HEK293 (cell line): ENCODE data around the gene CTSD.

ENCODE experiments used
- KLF9 ChIP-seq: fragments of 450-650 bp; formaldehyde crosslinking; IDR thresholded peaks from 2 replicates; pipeline ENCODE4 v1.5.1; 2016; ENCODE audit warnings: missing biosample characterization, missing genetic modification characterization, low read depth
- OVOL3 ChIP-seq: fragments of 450-650 bp; formaldehyde crosslinking; IDR thresholded peaks from 2 replicates; pipeline ENCODE4 v1.5.1; 2016; ENCODE audit warnings: missing biosample characterization, missing genetic modification characterization
- SP2 ChIP-seq: fragments of 450-650 bp; formaldehyde crosslinking; IDR thresholded peaks from 2 replicates; pipeline ENCODE4 v1.5.1; 2016; ENCODE audit warnings: missing biosample characterization, missing genetic modification characterization
- TCF7L2 ChIP-seq: IDR thresholded peaks from 2 replicates; pipeline ENCODE4 v1.6.1; 2011; ENCODE audit warnings: low read depth, mild to moderate bottlenecking, inconsistent platforms, low read length, moderate library complexity, borderline replicate concordance
- ZBTB7A ChIP-seq: fragments of 450-650 bp; formaldehyde crosslinking; IDR thresholded peaks from 2 replicates; pipeline ENCODE4 v1.5.1; 2016; ENCODE audit warnings: low read depth, missing biosample characterization, missing genetic modification characterization
- ZFP3 ChIP-seq: fragments of 450-650 bp; formaldehyde crosslinking; IDR thresholded peaks from 2 replicates; pipeline ENCODE4 v1.5.1; 2016; ENCODE audit warnings: low read depth, missing biosample characterization, missing genetic modification characterization
- TF ChIP-seq, protein P1 (sequence below): fragments of 450-650 bp; formaldehyde crosslinking; IDR thresholded peaks from 2 replicates; pipeline ENCODE4 v1.5.1; 2016; ENCODE audit warnings: missing biosample characterization, missing genetic modification characterization

DNA sequence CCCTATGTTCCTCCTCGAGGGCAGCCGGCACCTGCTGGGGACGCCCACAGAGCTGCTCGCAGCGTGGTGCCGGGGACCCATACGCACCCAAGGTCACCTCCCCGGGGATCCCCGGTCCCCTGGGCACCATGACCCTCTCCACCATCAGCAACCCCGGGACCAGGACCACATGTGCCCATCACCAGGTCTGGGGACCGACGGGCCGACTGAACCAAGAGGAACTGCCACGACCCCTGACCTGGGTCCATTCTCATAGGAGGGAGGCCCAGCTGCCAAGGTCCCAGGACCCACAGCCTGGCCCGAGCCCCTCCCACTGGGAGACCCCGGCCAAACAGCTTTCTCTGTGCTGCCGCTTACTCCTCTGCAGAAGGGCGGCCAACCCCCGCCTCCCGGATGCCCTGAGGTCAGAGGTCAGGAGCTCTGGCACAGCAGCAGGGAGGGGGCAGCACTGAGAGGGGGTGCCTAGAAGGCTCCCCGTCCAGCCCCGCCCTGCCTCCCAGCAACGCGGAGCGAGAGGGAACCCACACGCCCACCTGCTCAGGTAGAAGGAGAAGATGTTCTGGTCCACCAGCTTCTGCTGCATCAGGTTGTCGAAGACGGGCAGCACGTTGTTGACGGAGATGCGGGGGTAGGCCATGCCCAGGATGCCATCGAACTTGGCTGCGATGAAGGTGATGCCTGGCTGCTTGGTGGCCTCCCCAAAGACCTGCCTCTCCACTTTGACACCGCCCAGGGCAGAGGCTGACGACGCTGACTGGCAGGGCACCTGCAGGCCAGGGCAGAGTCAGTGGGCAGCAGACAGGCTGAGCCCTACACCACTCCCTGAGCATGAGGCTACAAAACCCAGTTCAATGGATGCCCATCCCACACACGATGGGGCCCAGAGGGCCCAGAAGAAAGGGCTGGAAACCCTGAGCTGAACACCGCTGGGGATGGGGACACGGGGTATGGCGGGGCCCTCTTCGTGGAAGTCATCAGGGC is 6.6 kb downstream of the CTSD start:
- TF ChIP-seq, protein P1, sequence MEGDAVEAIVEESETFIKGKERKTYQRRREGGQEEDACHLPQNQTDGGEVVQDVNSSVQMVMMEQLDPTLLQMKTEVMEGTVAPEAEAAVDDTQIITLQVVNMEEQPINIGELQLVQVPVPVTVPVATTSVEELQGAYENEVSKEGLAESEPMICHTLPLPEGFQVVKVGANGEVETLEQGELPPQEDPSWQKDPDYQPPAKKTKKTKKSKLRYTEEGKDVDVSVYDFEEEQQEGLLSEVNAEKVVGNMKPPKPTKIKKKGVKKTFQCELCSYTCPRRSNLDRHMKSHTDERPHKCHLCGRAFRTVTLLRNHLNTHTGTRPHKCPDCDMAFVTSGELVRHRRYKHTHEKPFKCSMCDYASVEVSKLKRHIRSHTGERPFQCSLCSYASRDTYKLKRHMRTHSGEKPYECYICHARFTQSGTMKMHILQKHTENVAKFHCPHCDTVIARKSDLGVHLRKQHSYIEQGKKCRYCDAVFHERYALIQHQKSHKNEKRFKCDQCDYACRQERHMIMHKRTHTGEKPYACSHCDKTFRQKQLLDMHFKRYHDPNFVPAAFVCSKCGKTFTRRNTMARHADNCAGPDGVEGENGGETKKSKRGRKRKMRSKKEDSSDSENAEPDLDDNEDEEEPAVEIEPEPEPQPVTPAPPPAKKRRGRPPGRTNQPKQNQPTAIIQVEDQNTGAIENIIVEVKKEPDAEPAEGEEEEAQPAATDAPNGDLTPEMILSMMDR: no peak
- TF ChIP-seq OVOL3 (tag by site-specific recombination): no peak
- no peak for TF ChIP-seq ZBTB7A (tag by site-specific recombination)
- TF ChIP-seq ZFP3: no peak
- no peak for TF ChIP-seq KLF9 (tag by site-specific recombination)
- no peak for TF ChIP-seq SP2 (tag by site-specific recombination)
- no peak for TF ChIP-seq TCF7L2
